ENCODE data around the gene NCOA1.

Gene NCOA1

DNA sequence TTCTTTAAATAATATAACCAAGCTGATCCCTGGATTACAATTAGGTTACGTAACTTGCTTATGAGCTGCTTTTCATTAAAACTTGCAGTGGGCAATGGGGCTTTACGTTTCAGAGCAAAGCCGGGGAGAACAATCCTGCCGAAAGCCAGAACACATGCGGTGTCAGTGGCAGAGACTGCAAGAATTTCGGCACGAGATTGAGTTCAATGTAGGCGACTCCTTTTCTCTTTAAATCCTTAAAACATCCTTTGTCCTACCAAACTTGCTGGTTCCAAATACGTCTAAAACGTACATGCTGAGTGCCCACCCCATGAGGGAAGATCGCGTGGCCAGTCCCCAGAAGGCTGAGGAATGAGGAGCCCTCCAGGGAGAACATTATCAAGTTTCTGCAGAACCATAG lies 36.8 kb upstream of the NCOA1 start:
- no peaks in the 10 kb centered on the region for H3K9me2 ChIP-seq (ENCODE audit: low read depth, low read length)
- no peaks in the 10 kb centered on the region for H3F3A ChIP-seq (ENCODE audit: insufficient read depth, low read length)
- peaks cover 3% of the 10 kb centered on the region; the same call in 1 of the 2 replicates for H3K9me3 ChIP-seq (ENCODE audit: low read length)
- H3K4me1 ChIP-seq (ENCODE audit: insufficient read depth, low read length, severe bottlenecking) = no peaks in the 10 kb centered on the region
- no peaks in the 10 kb centered on the region for H3K79me2 ChIP-seq (ENCODE audit: insufficient read depth, low read length)
- no peak overlapping the region for H3K4me3 ChIP-seq (ENCODE audit: low read depth, low read length, poor library complexity, severe bottlenecking)
- H3K36me3 ChIP-seq (ENCODE audit: insufficient read depth, low read length) = no peaks in the 10 kb centered on the region; the same call in 1 of the 2 replicates
- no peak overlapping the region for H3K4me2 ChIP-seq (ENCODE audit: low read length)
- H3K27ac ChIP-seq (ENCODE audit: low read depth, low read length, poor library complexity, severe bottlenecking) = no peak overlapping the region
- no peaks in the 10 kb centered on the region; the same call in 1 of the 2 replicates for H3K27me3 ChIP-seq (ENCODE audit: insufficient read depth, low read length)
- no peak overlapping the region for H3K9ac ChIP-seq (ENCODE audit: low read length)
- no peak overlapping the region for H2AFZ ChIP-seq (ENCODE audit: low read length)
- H4K20me1 ChIP-seq (ENCODE audit: insufficient read depth, low read length) = no peaks in the 10 kb centered on the region
- no peak for TF ChIP-seq EZH2 (IDR thresholded peaks at IDR 0.05; ENCODE audit: borderline replicate concordance, low read length)
- TF ChIP-seq, protein P1, sequence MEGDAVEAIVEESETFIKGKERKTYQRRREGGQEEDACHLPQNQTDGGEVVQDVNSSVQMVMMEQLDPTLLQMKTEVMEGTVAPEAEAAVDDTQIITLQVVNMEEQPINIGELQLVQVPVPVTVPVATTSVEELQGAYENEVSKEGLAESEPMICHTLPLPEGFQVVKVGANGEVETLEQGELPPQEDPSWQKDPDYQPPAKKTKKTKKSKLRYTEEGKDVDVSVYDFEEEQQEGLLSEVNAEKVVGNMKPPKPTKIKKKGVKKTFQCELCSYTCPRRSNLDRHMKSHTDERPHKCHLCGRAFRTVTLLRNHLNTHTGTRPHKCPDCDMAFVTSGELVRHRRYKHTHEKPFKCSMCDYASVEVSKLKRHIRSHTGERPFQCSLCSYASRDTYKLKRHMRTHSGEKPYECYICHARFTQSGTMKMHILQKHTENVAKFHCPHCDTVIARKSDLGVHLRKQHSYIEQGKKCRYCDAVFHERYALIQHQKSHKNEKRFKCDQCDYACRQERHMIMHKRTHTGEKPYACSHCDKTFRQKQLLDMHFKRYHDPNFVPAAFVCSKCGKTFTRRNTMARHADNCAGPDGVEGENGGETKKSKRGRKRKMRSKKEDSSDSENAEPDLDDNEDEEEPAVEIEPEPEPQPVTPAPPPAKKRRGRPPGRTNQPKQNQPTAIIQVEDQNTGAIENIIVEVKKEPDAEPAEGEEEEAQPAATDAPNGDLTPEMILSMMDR (IDR thresholded peaks at IDR 0.05; ENCODE audit: low read length) = no peak

DNA sequence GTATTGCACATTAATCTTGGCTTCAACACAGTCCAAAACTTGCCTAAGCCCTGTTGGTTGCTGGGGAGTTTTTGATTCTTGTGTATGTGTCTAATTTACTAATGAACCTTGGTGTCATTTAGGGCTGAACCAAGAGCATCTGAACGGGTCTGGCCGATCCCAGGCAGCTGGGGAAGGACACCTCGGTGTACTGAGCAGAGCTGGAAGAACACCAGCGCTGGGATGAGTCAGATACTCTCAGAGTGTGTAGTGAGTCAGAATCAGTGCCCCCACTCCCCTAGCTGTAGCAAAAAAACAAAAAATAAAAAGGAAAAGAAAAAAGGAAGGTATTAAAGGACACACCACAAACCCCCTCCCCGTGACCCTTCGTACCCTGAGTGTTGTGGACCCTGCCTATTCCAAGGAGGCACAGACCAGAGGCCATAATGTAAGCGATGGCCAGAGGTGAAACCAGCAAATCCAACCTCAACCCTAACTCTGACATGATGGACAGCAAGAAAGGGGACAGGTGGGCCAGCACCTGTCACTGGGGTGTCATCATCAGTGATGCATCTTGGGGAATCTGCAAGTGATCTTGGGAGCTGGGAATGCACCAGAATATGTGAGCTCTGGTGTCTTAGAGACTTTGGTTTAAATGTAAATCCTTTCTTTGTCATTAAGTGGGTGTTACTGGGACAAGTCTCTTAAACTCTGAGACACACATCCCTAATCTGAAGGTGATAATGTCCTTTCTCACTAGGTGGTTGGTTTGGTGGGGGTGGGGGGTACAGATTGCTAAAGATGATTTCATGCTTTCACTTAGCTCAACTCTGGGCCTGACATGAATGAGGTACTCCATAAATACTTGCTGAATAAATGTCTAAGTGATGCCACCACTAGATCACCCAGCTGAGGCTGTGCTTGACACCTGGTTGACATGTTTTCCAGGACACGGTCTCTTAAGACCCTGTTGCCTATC lies 34.2 kb upstream of the NCOA1 start:
- Histone ChIP-seq H3K9me2 (ENCODE audit: low read depth, low read length) (no peaks in the 10 kb centered on the region), H3K4me2 (ENCODE audit: low read length) (no peak overlapping the region), H3K4me1 (ENCODE audit: insufficient read depth, low read length, severe bottlenecking) (no peaks in the 10 kb centered on the region), H4K20me1 (ENCODE audit: insufficient read depth, low read length) (no peaks in the 10 kb centered on the region), H2AFZ (ENCODE audit: low read length) (no peak overlapping the region), H3K9me3 (ENCODE audit: low read length) (no peaks in the 10 kb centered on the region), H3K27me3 (ENCODE audit: insufficient read depth, low read length) (no peaks in the 10 kb centered on the region; the same call in 1 of the 2 replicates), H3K36me3 (ENCODE audit: insufficient read depth, low read length) (no peaks in the 10 kb centered on the region), H3K27ac (ENCODE audit: low read depth, low read length, poor library complexity, severe bottlenecking) (no peak overlapping the region), H3K9ac (ENCODE audit: low read length) (no peak overlapping the region), H3F3A (ENCODE audit: insufficient read depth, low read length) (no peaks in the 10 kb centered on the region), H3K79me2 (ENCODE audit: insufficient read depth, low read length) (no peaks in the 10 kb centered on the region), H3K4me3 (ENCODE audit: low read depth, low read length, poor library complexity, severe bottlenecking) (no peak overlapping the region)
- TF ChIP-seq, protein P1 (IDR thresholded peaks at IDR 0.05; ENCODE audit: low read length) = no peak
- TF ChIP-seq EZH2 (IDR thresholded peaks at IDR 0.05; ENCODE audit: borderline replicate concordance, low read length) = no peak

DNA sequence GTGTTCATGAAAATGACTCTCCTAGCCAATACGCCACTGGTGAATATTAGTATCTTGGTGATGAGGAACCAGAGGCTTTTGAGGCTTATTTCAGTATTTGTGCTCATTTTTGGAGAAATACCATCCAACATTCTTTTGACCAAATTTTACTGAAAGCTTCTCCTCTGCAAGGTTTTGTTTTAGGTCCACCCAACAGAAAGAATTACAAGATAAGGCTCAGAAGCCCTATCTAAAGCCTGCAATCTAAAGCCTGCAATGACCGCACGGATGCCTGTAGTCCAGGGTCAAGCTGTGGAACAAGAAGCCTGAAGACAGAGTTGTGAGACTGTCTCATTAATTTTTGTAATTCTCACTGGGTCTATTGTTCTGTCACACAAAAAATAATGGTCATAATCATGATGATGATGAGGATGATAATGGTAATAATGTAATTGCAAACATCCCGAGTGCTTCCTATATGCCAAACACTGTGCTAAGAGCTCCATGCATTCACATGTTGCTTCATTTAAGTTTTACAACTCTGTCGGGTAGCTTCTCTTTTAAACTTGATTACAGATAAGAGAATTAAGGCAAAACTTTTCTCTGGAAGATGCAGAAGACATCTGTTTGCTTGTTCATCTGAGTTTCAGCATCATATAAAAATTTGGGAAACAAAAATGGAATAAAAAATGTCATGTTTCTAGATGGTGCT lies 33.2 kb upstream of the NCOA1 start:
- Histone ChIP-seq H3K27ac (ENCODE audit: low read depth, low read length, poor library complexity, severe bottlenecking) (no peak overlapping the region), H3F3A (ENCODE audit: insufficient read depth, low read length) (no peaks in the 10 kb centered on the region), H3K9ac (ENCODE audit: low read length) (no peak overlapping the region), H3K4me3 (ENCODE audit: low read depth, low read length, poor library complexity, severe bottlenecking) (no peak overlapping the region), H3K36me3 (ENCODE audit: insufficient read depth, low read length) (no peaks in the 10 kb centered on the region), H3K4me1 (ENCODE audit: insufficient read depth, low read length, severe bottlenecking) (no peaks in the 10 kb centered on the region), H3K79me2 (ENCODE audit: insufficient read depth, low read length) (no peaks in the 10 kb centered on the region), H3K9me2 (ENCODE audit: low read depth, low read length) (no peaks in the 10 kb centered on the region), H3K4me2 (ENCODE audit: low read length) (no peak overlapping the region), H4K20me1 (ENCODE audit: insufficient read depth, low read length) (no peaks in the 10 kb centered on the region), H3K9me3 (ENCODE audit: low read length) (no peaks in the 10 kb centered on the region), H3K27me3 (ENCODE audit: insufficient read depth, low read length) (no peaks in the 10 kb centered on the region; the same call in 1 of the 2 replicates), H2AFZ (ENCODE audit: low read length) (no peak overlapping the region)
- TF ChIP-seq EZH2 (IDR thresholded peaks at IDR 0.05; ENCODE audit: borderline replicate concordance, low read length) = no peak
- TF ChIP-seq, protein P1 (IDR thresholded peaks at IDR 0.05; ENCODE audit: low read length) = no peak
